ENCODE results near the gene HBZ. TPM values are rescaled to one million over a fixed set of nuclear protein-coding genes. Genes with fewer than 3 reads are reported as not detected.

Gene HBZ
- not detected in 2 replicates for total RNA-seq (2014; rRNA removed; shearing (Covaris generic))

GRCh38 chr16:152141-153128 is at the start of gene HBZ:
TSS of gene HBZ (plus strand) at chr16:152644. CDS start at chr16:152910, 266 bp downstream.
- H3K27me3 ChIP-seq (replicated peaks): peaks cover 24% of the 10 kb centered on the region
- no peak for DNase-seq (ENCODE audit: low read depth in 1 of 2, low spot score in 2 of 2)
- H3K4me1 ChIP-seq (replicated peaks): peaks cover 22% of the 10 kb centered on the region
- H3K36me3 ChIP-seq: no peaks in the 10 kb centered on the region
- no peak within 1 kb of the TSS for H3K4me3 ChIP-seq
- H3K27ac ChIP-seq: no peak within 1 kb of the TSS
- no peaks in the 10 kb centered on the region; the same call in 1 of the 2 replicates for H3K9me3 ChIP-seq (replicated peaks)

- Histone ChIP-seq H3K27me3 (replicated peaks) (no peaks in the 10 kb centered on the region), H3K36me3 (peaks cover 6% of the 10 kb centered on the region; the same call in 1 of the 2 replicates), H3K4me3 (no peak overlapping the region), H3K9me3 (replicated peaks) (no peaks in the 10 kb centered on the region), H3K4me1 (replicated peaks) (no peaks in the 10 kb centered on the region), H3K27ac (no peak overlapping the region)
- DNase-seq (ENCODE audit: low read depth in 1 of 2, low spot score in 2 of 2): no peak
Observed at GRCh38 chr16:104355-104754, 48.1 kb upstream of the HBZ start.

GRCh38 chr16:104928-105327 is 47.5 kb upstream of the HBZ start:
- H3K27me3 ChIP-seq (replicated peaks): no peaks in the 10 kb centered on the region
- peaks cover 12% of the 10 kb centered on the region; the same call in 1 of the 2 replicates for H3K36me3 ChIP-seq
- no peak for DNase-seq (ENCODE audit: low read depth in 1 of 2, low spot score in 2 of 2)
- H3K9me3 ChIP-seq (replicated peaks): no peaks in the 10 kb centered on the region
- H3K27ac ChIP-seq: no peak overlapping the region
- H3K4me1 ChIP-seq (replicated peaks): no peaks in the 10 kb centered on the region
- H3K4me3 ChIP-seq: no peak overlapping the region

- H3K4me3 ChIP-seq: no peak overlapping the region
- H3K4me1 ChIP-seq (replicated peaks): no peaks in the 10 kb centered on the region
- no peaks in the 10 kb centered on the region for H3K27me3 ChIP-seq (replicated peaks)
- H3K27ac ChIP-seq: no peak overlapping the region
- H3K9me3 ChIP-seq (replicated peaks): no peaks in the 10 kb centered on the region
- H3K36me3 ChIP-seq: peaks cover 15% of the 10 kb centered on the region; the same call in 1 of the 2 replicates
- DNase-seq (ENCODE audit: low read depth in 1 of 2, low spot score in 2 of 2): no peak
Observed at GRCh38 chr16:105521-105920, 46.9 kb upstream of the HBZ start.

GRCh38 chr16:106623-107324 is 45.7 kb upstream of the HBZ start:
- H3K27me3 ChIP-seq (replicated peaks): no peaks in the 10 kb centered on the region
- DNase-seq (ENCODE audit: low read depth in 1 of 2, low spot score in 2 of 2): peak in 1 of 2 experiments; percentile 50
- no peaks in the 10 kb centered on the region for H3K4me1 ChIP-seq (replicated peaks)
- H3K9me3 ChIP-seq (replicated peaks): no peaks in the 10 kb centered on the region
- no peak overlapping the region for H3K27ac ChIP-seq
- no peak overlapping the region for H3K4me3 ChIP-seq
- H3K36me3 ChIP-seq: peaks cover 21% of the 10 kb centered on the region; the same call in 1 of the 2 replicates

- no peak overlapping the region for H3K27ac ChIP-seq
- DNase-seq (ENCODE audit: low read depth in 1 of 2, low spot score in 2 of 2): no peak
- peaks cover 22% of the 10 kb centered on the region for H3K36me3 ChIP-seq
- H3K4me3 ChIP-seq: no peak overlapping the region
- peaks cover 14% of the 10 kb centered on the region for H3K4me1 ChIP-seq (replicated peaks)
- no peaks in the 10 kb centered on the region for H3K27me3 ChIP-seq (replicated peaks)
- H3K9me3 ChIP-seq (replicated peaks): no peaks in the 10 kb centered on the region
Observed at GRCh38 chr16:112153-112840, 40.1 kb upstream of the HBZ start.

- Histone ChIP-seq H3K4me3 (no peak overlapping the region), H3K27ac (no peak overlapping the region), H3K4me1 (replicated peaks) (peaks cover 14% of the 10 kb centered on the region), H3K27me3 (replicated peaks) (no peaks in the 10 kb centered on the region), H3K9me3 (replicated peaks) (0 out of 2 replicates have a peak, but pooled peaks cover 4% of the 10 kb centered on the region), H3K36me3 (peaks cover 27% of the 10 kb centered on the region)
- no peak for DNase-seq (ENCODE audit: low read depth in 1 of 2, low spot score in 2 of 2)
Observed at GRCh38 chr16:114327-114726, 38.1 kb upstream of the HBZ start.

- no peak for DNase-seq (ENCODE audit: low read depth in 1 of 2, low spot score in 2 of 2)
- Histone ChIP-seq H3K4me1 (replicated peaks) (peaks cover 14% of the 10 kb centered on the region), H3K27ac (no peak overlapping the region), H3K27me3 (replicated peaks) (no peaks in the 10 kb centered on the region), H3K36me3 (peaks cover 19% of the 10 kb centered on the region), H3K4me3 (no peak overlapping the region), H3K9me3 (replicated peaks) (0 out of 2 replicates have a peak, but pooled peaks cover 4% of the 10 kb centered on the region)
Observed at GRCh38 chr16:116015-116414, 36.4 kb upstream of the HBZ start.

GRCh38 chr16:117379-118365 is 34.8 kb upstream of the HBZ start:
- Histone ChIP-seq H3K27me3 (replicated peaks) (no peaks in the 10 kb centered on the region), H3K9me3 (replicated peaks) (0 out of 2 replicates have a peak, but pooled peaks cover 4% of the 10 kb centered on the region), H3K36me3 (peaks cover 13% of the 10 kb centered on the region; the same call in 1 of the 2 replicates), H3K4me1 (replicated peaks) (peaks cover 14% of the 10 kb centered on the region), H3K27ac (no peak overlapping the region), H3K4me3 (no peak overlapping the region)
- DNase-seq (ENCODE audit: low read depth in 1 of 2, low spot score in 2 of 2): peak; percentile 43 to 80

- 0 out of 2 replicates have a peak, but pooled peaks cover 4% of the 10 kb centered on the region for H3K9me3 ChIP-seq (replicated peaks)
- no peak for DNase-seq (ENCODE audit: low read depth in 1 of 2, low spot score in 2 of 2)
- peaks cover 13% of the 10 kb centered on the region; the same call in 1 of the 2 replicates for H3K36me3 ChIP-seq
- H3K4me1 ChIP-seq (replicated peaks): peaks cover 2% of the 10 kb centered on the region
- H3K27ac ChIP-seq: no peak overlapping the region
- H3K4me3 ChIP-seq: no peak overlapping the region
- no peaks in the 10 kb centered on the region for H3K27me3 ChIP-seq (replicated peaks)
Observed at GRCh38 chr16:118857-119256, 33.6 kb upstream of the HBZ start.

- Histone ChIP-seq H3K36me3 (peaks cover 13% of the 10 kb centered on the region; the same call in 1 of the 2 replicates), H3K4me3 (no peak overlapping the region), H3K27ac (no peak overlapping the region), H3K27me3 (replicated peaks) (no peaks in the 10 kb centered on the region), H3K9me3 (replicated peaks) (0 out of 2 replicates have a peak, but pooled peaks cover 4% of the 10 kb centered on the region), H3K4me1 (replicated peaks) (no peaks in the 10 kb centered on the region; the same call in 1 of the 2 replicates)
- no peak for DNase-seq (ENCODE audit: low read depth in 1 of 2, low spot score in 2 of 2)
Observed at GRCh38 chr16:119295-119694, 33.1 kb upstream of the HBZ start.

GRCh38 chr16:119835-120491 is 32.5 kb upstream of the HBZ start:
- H3K27me3 ChIP-seq (replicated peaks): no peaks in the 10 kb centered on the region
- H3K4me3 ChIP-seq: no peak overlapping the region
- no peak overlapping the region for H3K27ac ChIP-seq
- no peaks in the 10 kb centered on the region; the same call in 1 of the 2 replicates for H3K4me1 ChIP-seq (replicated peaks)
- H3K9me3 ChIP-seq (replicated peaks): 0 out of 2 replicates have a peak, but pooled peaks cover 4% of the 10 kb centered on the region
- DNase-seq (ENCODE audit: low read depth in 1 of 2, low spot score in 2 of 2): no peak
- peaks cover 13% of the 10 kb centered on the region; the same call in 1 of the 2 replicates for H3K36me3 ChIP-seq

Measured in SJSA1 (cell line).